CD1c-positive myeloid dendritic cell (primary cell): ENCODE measurements around the gene CDCA5.

Experiments used
- DNase-seq: peaks from one replicate; pipeline ENCODE4 v3.0.0-alpha.2; 2016; ENCODE audit errors: extremely low spot score

CDCA5 gene

GRCh38 chr11:65045061-65045460 lies 38.8 kb downstream of the CDCA5 start:
- no peak for DNase-seq

GRCh38 chr11:65043881-65044501 lies 39.8 kb downstream of the CDCA5 start:
- peak; percentile 93 for DNase-seq

GRCh38 chr11:65042891-65043290 lies 40.9 kb downstream of the CDCA5 start:
- no peak for DNase-seq

DNA sequence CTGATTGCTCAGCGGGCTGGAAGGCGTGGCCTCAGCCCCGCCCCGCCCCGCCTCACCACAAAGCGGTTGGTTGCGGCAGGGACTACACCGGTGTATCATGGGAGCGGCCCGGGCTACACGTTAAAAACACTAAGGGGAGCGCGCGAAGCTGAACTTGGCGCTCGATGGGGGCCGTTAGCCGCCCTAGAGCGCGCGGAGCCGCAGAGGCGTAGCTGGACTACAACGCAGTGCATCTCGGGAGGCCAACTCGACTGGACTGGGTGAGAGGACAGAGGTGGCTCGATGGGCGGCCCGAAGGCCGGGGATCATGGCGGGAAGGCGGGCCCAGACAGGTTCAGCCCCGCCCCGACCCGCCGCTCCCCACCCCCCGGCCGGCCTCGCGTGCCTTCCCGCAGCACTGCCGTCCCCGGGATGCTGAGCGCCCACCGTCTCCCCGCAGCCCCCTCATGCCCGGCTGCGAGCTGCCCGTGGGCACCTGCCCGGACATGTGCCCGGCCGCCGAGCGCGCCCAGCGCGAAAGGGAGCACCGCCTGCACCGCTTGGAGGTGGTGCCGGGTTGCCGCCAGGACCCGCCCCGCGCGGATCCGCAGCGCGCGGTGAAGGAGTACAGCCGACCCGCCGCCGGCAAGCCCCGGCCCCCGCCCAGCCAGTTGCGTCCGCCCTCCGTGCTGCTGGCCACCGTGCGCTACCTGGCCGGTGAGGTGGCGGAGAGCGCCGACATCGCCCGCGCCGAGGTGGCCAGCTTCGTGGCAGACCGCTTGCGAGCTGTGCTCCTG lies 42.8 kb downstream of the CDCA5 start, which contains the start of gene SAC3D1:
Gene SAC3D1 (plus strand): TSS at position 364 of the 776 bp plus-strand sequence. CDS start 83 bp downstream, at position 447.
- peak; percentile 91 for DNase-seq

- no peak for DNase-seq
Observed at GRCh38 chr11:65040520-65040846, 43.4 kb downstream of the CDCA5 start.

DNA sequence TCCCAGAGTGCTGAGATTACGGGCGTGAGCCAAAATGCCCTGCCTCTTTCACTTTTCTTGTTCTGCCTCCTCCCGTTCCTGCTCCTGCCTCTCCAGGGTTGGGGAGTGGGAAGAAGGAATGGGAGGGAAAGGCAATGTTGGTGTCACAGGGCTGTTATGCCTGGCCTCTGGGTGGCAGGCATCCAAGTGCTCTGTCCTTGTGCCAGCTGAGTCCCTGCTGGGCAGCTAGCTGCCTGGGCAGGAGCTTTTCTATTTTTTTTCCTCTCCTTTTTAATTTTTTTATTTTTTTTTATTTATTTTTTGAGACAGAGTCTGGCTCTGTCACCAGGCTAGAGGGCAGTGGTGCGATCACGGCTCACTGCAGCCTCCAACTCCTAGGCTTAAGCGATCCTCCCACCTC lies 46.9 kb downstream of the CDCA5 start:
- DNase-seq: no peak

- no peak for DNase-seq
Observed at GRCh38 chr11:65035579-65035978, 48.3 kb downstream of the CDCA5 start.

GRCh38 chr11:65034423-65034822 lies 49.4 kb downstream of the CDCA5 start:
- DNase-seq: no peak

GRCh38 chr11:65032216-65032615 lies 51.6 kb downstream of the CDCA5 start:
- no peak for DNase-seq
